ENCODE results near the gene NUDT3.
"Not testable (repeated sequence)": the region's sequence is repeated elsewhere in the genome, so short reads cannot be mapped to it uniquely, and the experiment has no call there.

DNA sequence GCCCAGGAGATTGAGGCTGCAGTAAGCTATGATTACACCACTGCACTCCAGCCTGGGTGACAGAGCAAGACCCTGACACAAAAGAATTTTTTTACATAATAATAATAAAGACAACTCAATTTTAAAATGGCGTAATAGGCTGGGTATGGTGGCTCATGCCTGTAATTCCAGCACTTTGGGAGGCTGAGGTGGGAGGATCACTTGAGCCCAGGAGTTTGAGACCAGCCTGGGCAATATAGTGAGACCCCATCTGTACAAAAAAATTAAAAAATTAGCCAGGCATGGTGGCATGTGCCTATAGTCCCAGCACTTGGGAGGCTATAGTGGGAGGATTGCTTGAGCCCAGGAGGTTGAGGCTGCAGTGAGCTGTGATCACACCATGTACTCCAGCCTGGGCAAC is 15.4 kb upstream of the NUDT3 start:
- TF ChIP-seq, protein P1, sequence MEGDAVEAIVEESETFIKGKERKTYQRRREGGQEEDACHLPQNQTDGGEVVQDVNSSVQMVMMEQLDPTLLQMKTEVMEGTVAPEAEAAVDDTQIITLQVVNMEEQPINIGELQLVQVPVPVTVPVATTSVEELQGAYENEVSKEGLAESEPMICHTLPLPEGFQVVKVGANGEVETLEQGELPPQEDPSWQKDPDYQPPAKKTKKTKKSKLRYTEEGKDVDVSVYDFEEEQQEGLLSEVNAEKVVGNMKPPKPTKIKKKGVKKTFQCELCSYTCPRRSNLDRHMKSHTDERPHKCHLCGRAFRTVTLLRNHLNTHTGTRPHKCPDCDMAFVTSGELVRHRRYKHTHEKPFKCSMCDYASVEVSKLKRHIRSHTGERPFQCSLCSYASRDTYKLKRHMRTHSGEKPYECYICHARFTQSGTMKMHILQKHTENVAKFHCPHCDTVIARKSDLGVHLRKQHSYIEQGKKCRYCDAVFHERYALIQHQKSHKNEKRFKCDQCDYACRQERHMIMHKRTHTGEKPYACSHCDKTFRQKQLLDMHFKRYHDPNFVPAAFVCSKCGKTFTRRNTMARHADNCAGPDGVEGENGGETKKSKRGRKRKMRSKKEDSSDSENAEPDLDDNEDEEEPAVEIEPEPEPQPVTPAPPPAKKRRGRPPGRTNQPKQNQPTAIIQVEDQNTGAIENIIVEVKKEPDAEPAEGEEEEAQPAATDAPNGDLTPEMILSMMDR (IDR thresholded peaks at IDR 0.05) = not testable (repeated sequence)
- TF ChIP-seq EP300 (IDR thresholded peaks at IDR 0.05) = not testable (repeated sequence)
